Adrenal gland (tissue), 5 donors: ENCODE results near the gene ADM2.

Experiments
- CTCF ChIP-seq, 6 experiments: fragments of 450-650 bp in 4 of 6; fragments of 200-600 bp in 2 of 6; sonication (generic) in 1 of 6; IDR thresholded peaks; 1 replicate in 5 of 6; 2 replicates in 1 of 6; pipeline versions ENCODE4 v1.5.1 to v1.8.0; 2016 to 2021; ENCODE audit warnings: antibody characterized with exemption in 6 of 6, mild to moderate bottlenecking in 2 of 6, moderate library complexity in 1 of 6
- POLR2A ChIP-seq, 2 donors: fragments of 450-650 bp; IDR thresholded peaks; one replicate each; pipeline ENCODE4 v1.6.1; 2017; ENCODE audit warnings: antibody characterized with exemption in 2 of 2, mild to moderate bottlenecking in 2 of 2, moderate library complexity in 1 of 2
- donor health status: DM: no; HTN: no; CAD: no.

- TF ChIP-seq POLR2A (IDR thresholded peaks at IDR 0.05), result no peak
- TF ChIP-seq CTCF (IDR thresholded peaks at IDR 0.05), result no peak
Measured at GRCh38 chr22:50461536-50461935, 19.8 kb upstream of the ADM2 start.
